ENCODE measurements around the gene ASPN. TPM values are rescaled to one million over a fixed set of nuclear protein-coding genes. Genes with fewer than 3 reads are reported as not detected.

The ASPN gene
- total and polyA plus RNA-seq, 2 of the 13 experiments (the other 11 are each of a cell fraction or from before 2014, with no cell fraction given) = not detected

DNA sequence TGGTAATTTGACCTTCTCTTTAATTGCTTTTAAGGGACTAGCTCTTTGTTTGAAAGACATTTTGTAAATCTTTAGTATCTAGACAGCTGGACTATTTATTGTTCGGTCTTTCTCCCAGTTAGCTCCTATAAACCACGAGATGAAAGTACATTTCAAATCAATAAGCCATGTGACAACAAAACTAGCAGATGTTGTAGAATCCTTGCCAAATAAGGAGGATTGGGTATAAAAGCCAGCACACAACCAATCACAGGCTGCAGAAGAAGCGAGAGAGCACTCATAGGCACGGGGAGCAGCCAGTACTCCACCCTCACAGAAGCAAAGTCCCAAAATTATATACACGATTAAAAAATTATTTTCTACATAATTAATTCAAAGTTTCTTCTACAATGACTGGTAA is 50.0 kb downstream of the ASPN start:
- H4K20me1 ChIP-seq (ENCODE audit: insufficient read depth, low read length) = no peaks in the 10 kb centered on the region
- WGBS (ENCODE audit: low lambda C conversion rate) = 82% methylated on average over 5 of the region's 5 CpGs
- H3K36me3 ChIP-seq (replicated peaks in 1 of 2; ENCODE audit: control insufficient read depth in 1 of 2, insufficient read depth in 2 of 2, low read length in 2 of 2) = no peaks in the 10 kb centered on the region
- H3K4me1 ChIP-seq (ENCODE audit: insufficient read depth, low read length) = no peaks in the 10 kb centered on the region
- H3K9me3 ChIP-seq (ENCODE audit: low read length) = no peaks in the 10 kb centered on the region
- H3K4me3 ChIP-seq (replicated peaks in 1 of 3; ENCODE audit: insufficient read depth in 1 of 3, low read depth in 2 of 3, low read length in 3 of 3) = no peak overlapping the region
- TF ChIP-seq GZF1 (CRISPR knock-in tag; IDR thresholded peaks at IDR 0.05) = no peak
- TF ChIP-seq KLF16 (CRISPR knock-in tag; IDR thresholded peaks at IDR 0.05) = no peak
- TF ChIP-seq SP4 (CRISPR knock-in tag; IDR thresholded peaks at IDR 0.05) = no peak
- TF ChIP-seq ZNF230 (CRISPR knock-in tag; IDR thresholded peaks at IDR 0.05) = no peak
- TF ChIP-seq SP2 (CRISPR knock-in tag; IDR thresholded peaks at IDR 0.05) = no peak
- no peak for TF ChIP-seq ISX (CRISPR knock-in tag; conservative IDR thresholded peaks at IDR 0.05)
- TF ChIP-seq, protein P1, sequence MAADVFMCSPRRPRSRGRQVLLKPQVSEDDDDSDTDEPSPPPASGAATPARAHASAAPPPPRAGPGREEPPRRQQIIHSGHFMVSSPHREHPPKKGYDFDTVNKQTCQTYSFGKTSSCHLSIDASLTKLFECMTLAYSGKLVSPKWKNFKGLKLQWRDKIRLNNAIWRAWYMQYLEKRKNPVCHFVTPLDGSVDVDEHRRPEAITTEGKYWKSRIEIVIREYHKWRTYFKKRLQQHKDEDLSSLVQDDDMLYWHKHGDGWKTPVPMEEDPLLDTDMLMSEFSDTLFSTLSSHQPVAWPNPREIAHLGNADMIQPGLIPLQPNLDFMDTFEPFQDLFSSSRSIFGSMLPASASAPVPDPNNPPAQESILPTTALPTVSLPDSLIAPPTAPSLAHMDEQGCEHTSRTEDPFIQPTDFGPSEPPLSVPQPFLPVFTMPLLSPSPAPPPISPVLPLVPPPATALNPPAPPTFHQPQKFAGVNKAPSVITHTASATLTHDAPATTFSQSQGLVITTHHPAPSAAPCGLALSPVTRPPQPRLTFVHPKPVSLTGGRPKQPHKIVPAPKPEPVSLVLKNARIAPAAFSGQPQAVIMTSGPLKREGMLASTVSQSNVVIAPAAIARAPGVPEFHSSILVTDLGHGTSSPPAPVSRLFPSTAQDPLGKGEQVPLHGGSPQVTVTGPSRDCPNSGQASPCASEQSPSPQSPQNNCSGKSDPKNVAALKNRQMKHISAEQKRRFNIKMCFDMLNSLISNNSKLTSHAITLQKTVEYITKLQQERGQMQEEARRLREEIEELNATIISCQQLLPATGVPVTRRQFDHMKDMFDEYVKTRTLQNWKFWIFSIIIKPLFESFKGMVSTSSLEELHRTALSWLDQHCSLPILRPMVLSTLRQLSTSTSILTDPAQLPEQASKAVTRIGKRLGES (CRISPR knock-in tag; IDR thresholded peaks at IDR 0.05; ENCODE audit: borderline replicate concordance) = no peak
- TF ChIP-seq, protein P2, sequence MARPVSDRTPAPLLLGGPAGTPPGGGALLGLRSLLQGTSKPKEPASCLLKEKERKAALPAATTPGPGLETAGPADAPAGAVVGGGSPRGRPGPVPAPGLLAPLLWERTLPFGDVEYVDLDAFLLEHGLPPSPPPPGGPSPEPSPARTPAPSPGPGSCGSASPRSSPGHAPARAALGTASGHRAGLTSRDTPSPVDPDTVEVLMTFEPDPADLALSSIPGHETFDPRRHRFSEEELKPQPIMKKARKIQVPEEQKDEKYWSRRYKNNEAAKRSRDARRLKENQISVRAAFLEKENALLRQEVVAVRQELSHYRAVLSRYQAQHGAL (CRISPR knock-in tag; IDR thresholded peaks at IDR 0.05; ENCODE audit: not compliant biosample characterization) = no peak
- no TSS peak for BruUV-seq (replicated peaks)
- H3K27ac ChIP-seq (ENCODE audit: extremely low read length, insufficient read depth, low read length) = no peak overlapping the region
- no peak overlapping the region for H3K4me2 ChIP-seq (ENCODE audit: low read depth, low read length)
- in situ Hi-C loops (cut with HindIII; ENCODE audit: extremely low pct_ligation_motif_present, low pct_unique_long_range_greater_than_20kb) = loop anchor here (25.0 kb wide), 1 partner anchor 295 kb away; no protein-coding TSS in a partner anchor
- no peak for FAIRE-seq
- no peaks in the 10 kb centered on the region for H3K27me3 ChIP-seq (ENCODE audit: control insufficient read depth in 1 of 2, insufficient read depth in 2 of 2, low read length in 2 of 2)
- H3K9ac ChIP-seq (ENCODE audit: insufficient read depth, low read depth, low read length) = no peak overlapping the region
- no peak for ATAC-seq
- intact Hi-C loops (cut with micrococcal nuclease; ENCODE audit: unreplicated experiment) = no loop called here
- ChIA-PET CTCF (ENCODE audit: low intra/inter-chr PET ratio, low total read pairs) (no interaction called here), POLR2A (no interaction called here)
- no peak overlapping the region for H2AFZ ChIP-seq (ENCODE audit: low read length)
- H3K79me2 ChIP-seq (ENCODE audit: insufficient read depth, low read length) = no peaks in the 10 kb centered on the region
- no peak for DNase-seq (ENCODE audit: low spot score)

Data from HepG2 (cell line).